WTC11 (cell line): ENCODE data around the gene TMEM120B.

Experiments
- ATF1 ChIP-seq: sonication (generic); formaldehyde crosslinking; IDR thresholded peaks from 2 replicates; pipeline ENCODE4 v1.8.1; 2023; ENCODE audit warnings: mild to moderate bottlenecking, moderate library complexity, missing genetic modification reagents
- CTCF ChIP-seq: fragments of 200-600 bp; IDR thresholded peaks from 2 replicates; pipeline ENCODE4 v1.8.0; 2022; ENCODE audit warnings: antibody characterized with exemption
- ERG ChIP-seq: fragments of 250-450 bp; sonication (Bioruptor Pico); IDR thresholded peaks from 2 replicates; pipeline ENCODE4 v1.8.0; 2021; ENCODE audit warnings: mild to moderate bottlenecking
- IRF1 ChIP-seq: sonication (generic); formaldehyde crosslinking; IDR thresholded peaks from 2 replicates; pipeline ENCODE4 v1.8.0; 2023; ENCODE audit warnings: missing genetic modification reagents
- JUN ChIP-seq: sonication (generic); formaldehyde crosslinking; IDR thresholded peaks from 2 replicates; pipeline ENCODE4 v1.8.0; 2023; ENCODE audit warnings: mild to moderate bottlenecking, missing genetic modification reagents
- NR2C2 ChIP-seq: sonication (generic); formaldehyde crosslinking; IDR thresholded peaks from 2 replicates; pipeline ENCODE4 v1.8.0; 2022; ENCODE audit warnings: mild to moderate bottlenecking, missing genetic modification reagents
- PRDM15 ChIP-seq: sonication (generic); formaldehyde crosslinking; IDR thresholded peaks from 2 replicates; pipeline ENCODE4 v1.8.0; 2022; ENCODE audit warnings: missing genetic modification reagents
- SMAD4 ChIP-seq: sonication (generic); formaldehyde crosslinking; IDR thresholded peaks from 2 replicates; pipeline ENCODE4 v1.8.0; 2022; ENCODE audit warnings: mild to moderate bottlenecking, missing genetic modification reagents
- TF ChIP-seq, protein P1 (sequence below): sonication (generic); formaldehyde crosslinking; IDR thresholded peaks from 2 replicates; pipeline ENCODE4 v1.8.1; 2023; ENCODE audit warnings: mild to moderate bottlenecking, missing genetic modification reagents

DNA sequence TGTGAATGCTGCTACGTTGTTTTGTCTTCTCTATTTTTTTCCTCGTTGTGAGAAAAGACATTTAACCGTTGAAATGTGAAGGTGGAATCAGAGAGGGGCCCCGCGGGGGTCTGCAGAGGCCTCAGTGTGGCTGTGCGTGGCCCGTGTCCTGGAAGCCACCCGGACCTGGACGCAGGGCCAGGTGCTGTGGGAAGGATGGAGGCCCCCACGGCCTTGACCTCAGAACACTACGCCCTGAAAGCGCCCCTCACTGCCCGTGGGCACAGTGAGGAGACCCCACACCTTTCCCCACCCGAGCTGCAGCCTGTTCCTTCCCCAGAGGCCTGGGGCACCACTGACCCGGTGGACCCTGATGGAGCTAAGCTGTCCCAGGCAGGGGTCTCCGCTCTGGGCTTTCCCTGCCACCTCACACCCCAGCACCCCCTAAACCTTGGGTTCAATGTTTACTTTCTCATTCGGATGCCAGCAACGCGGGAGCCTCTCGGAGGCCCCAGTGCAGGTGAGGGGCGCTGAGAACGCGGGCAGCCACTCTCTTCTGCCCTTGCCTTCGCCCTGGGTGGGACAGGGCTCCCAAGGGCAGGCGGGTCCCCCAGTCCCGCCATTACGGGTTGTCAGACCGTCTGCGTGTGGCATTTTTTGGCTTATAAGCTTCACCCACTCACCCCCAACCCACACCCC, 118.2 kb downstream of the TMEM120B start:
- no peak for TF ChIP-seq ERG (CRISPR knock-in tag)
- TF ChIP-seq IRF1 (CRISPR knock-in tag): no peak
- no peak for TF ChIP-seq JUN (CRISPR knock-in tag)
- no peak for TF ChIP-seq CTCF
- no peak for TF ChIP-seq ATF1 (CRISPR knock-in tag)
- TF ChIP-seq SMAD4 (CRISPR knock-in tag): no peak
- TF ChIP-seq NR2C2 (CRISPR knock-in tag): no peak
- TF ChIP-seq, protein P1, sequence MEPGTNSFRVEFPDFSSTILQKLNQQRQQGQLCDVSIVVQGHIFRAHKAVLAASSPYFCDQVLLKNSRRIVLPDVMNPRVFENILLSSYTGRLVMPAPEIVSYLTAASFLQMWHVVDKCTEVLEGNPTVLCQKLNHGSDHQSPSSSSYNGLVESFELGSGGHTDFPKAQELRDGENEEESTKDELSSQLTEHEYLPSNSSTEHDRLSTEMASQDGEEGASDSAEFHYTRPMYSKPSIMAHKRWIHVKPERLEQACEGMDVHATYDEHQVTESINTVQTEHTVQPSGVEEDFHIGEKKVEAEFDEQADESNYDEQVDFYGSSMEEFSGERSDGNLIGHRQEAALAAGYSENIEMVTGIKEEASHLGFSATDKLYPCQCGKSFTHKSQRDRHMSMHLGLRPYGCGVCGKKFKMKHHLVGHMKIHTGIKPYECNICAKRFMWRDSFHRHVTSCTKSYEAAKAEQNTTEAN (CRISPR knock-in tag): no peak
- no peak for TF ChIP-seq PRDM15 (CRISPR knock-in tag)
